HK-2 (cell line): ENCODE results near the gene OSBPL8.
A peak's percentile ranks its signal among the peaks of the same experiment; 100 is the strongest.
"Not testable (repeated sequence)": the region's sequence is repeated elsewhere in the genome, so short reads cannot be mapped to it uniquely, and the experiment has no call there.

Experiments used
- DNase-seq: peaks from one replicate; pipeline ENCODE4 v3.0.0-alpha.2; 2018; ENCODE audit not compliant: unreplicated experiment

OSBPL8 gene

GRCh38 chr12:76420222-76420621 lies 139.3 kb downstream of the OSBPL8 start:
- no peak for DNase-seq

- DNase-seq = no peak
These were observed 142.5 kb downstream of the OSBPL8 start for GRCh38 chr12:76417116-76417515.

GRCh38 chr12:76413121-76413520 lies 146.4 kb downstream of the OSBPL8 start:
- DNase-seq = no peak

- no peak for DNase-seq
These were observed 148.8 kb downstream of the OSBPL8 start for GRCh38 chr12:76410781-76411180.

- no peak for DNase-seq
These were observed 149.2 kb downstream of the OSBPL8 start for GRCh38 chr12:76410371-76410770.

GRCh38 chr12:76409074-76409473 lies 150.5 kb downstream of the OSBPL8 start:
- DNase-seq = no peak

GRCh38 chr12:76407710-76408109 lies 151.9 kb downstream of the OSBPL8 start:
- DNase-seq = no peak

- DNase-seq = no peak
These were observed 157.3 kb downstream of the OSBPL8 start for GRCh38 chr12:76402259-76402658.

- no peak for DNase-seq
These were observed 159.4 kb downstream of the OSBPL8 start for GRCh38 chr12:76400136-76400535.

- DNase-seq = no peak
These were observed 160.5 kb downstream of the OSBPL8 start for GRCh38 chr12:76399040-76399439.

- no peak for DNase-seq
These were observed 161.5 kb downstream of the OSBPL8 start for GRCh38 chr12:76398106-76398505.

GRCh38 chr12:76391461-76391860 lies 168.1 kb downstream of the OSBPL8 start:
- DNase-seq = no peak

- no peak for DNase-seq
These were observed 172.0 kb downstream of the OSBPL8 start for GRCh38 chr12:76387614-76388013.

- no peak for DNase-seq
These were observed 175.0 kb downstream of the OSBPL8 start for GRCh38 chr12:76384560-76384959.

- DNase-seq = no peak
These were observed 175.6 kb downstream of the OSBPL8 start for GRCh38 chr12:76383988-76384387.

- DNase-seq = no peak
These were observed 180.3 kb downstream of the OSBPL8 start for GRCh38 chr12:76379261-76379660.

GRCh38 chr12:76376876-76377275 lies 182.7 kb downstream of the OSBPL8 start:
- DNase-seq = not testable (repeated sequence)

- no peak for DNase-seq
These were observed 183.6 kb downstream of the OSBPL8 start for GRCh38 chr12:76375939-76376338.

- DNase-seq = peak; percentile 13
These were observed 184.1 kb downstream of the OSBPL8 start for GRCh38 chr12:76375470-76375869.

- DNase-seq = peak; percentile 8
These were observed 185.1 kb downstream of the OSBPL8 start for GRCh38 chr12:76374386-76375020.

- DNase-seq = no peak
These were observed 191.3 kb downstream of the OSBPL8 start for GRCh38 chr12:76368230-76368629.

- no peak for DNase-seq
These were observed 193.4 kb downstream of the OSBPL8 start for GRCh38 chr12:76366163-76366562.

GRCh38 chr12:76364131-76364530 lies 195.4 kb downstream of the OSBPL8 start:
- DNase-seq = not testable (repeated sequence)

GRCh38 chr12:76360316-76360715 lies 199.3 kb downstream of the OSBPL8 start:
- no peak for DNase-seq
